Heart right ventricle (tissue), 16 donors: Measurements from ENCODE around the gene GGT1. TPM values are rescaled to one million over a fixed set of nuclear protein-coding genes. Genes with fewer than 3 reads are reported as not detected.

Experiments
- ATAC-seq, 8 donors: fragments of 200-7000 bp; cut with Tn5 transposase; one replicate each; pipeline ENCODE4 v1.9.1; 2020; ENCODE audit warnings: mild to moderate bottlenecking in 8 of 8, moderate library complexity in 8 of 8, moderate number of reproducible peaks in 1 of 8
- DNase-seq, 2 donors: peaks; one replicate each; pipeline ENCODE4 v3.0.0-alpha.2; 2020
- H3K27ac ChIP-seq, 10 donors: fragments of 200-600 bp; sonication (generic) in 2 of 10; one replicate each; pipeline versions ENCODE4 v1.5.0 to v1.8.0; 2020 to 2022; ENCODE audit warnings: mild to moderate bottlenecking in 3 of 10
- H3K27me3 ChIP-seq, 7 donors: fragments of 200-600 bp; one replicate each; pipeline ENCODE4 v1.8.0; 2021 to 2022; ENCODE audit warnings: mild to moderate bottlenecking in 2 of 7
- H3K36me3 ChIP-seq, 9 donors: fragments of 200-600 bp; sonication (generic) in 1 of 9; one replicate each; pipeline versions ENCODE4 v1.5.0 to v1.8.0; 2020 to 2022; ENCODE audit warnings: mild to moderate bottlenecking in 2 of 9
- H3K4me1 ChIP-seq, 9 donors: fragments of 200-600 bp; sonication (generic) in 1 of 9; one replicate each; pipeline versions ENCODE4 v1.5.0 to v1.8.0; 2020 to 2022; ENCODE audit warnings: mild to moderate bottlenecking in 4 of 9
- H3K4me3 ChIP-seq, 10 donors: fragments of 200-600 bp; sonication (generic) in 2 of 10; one replicate each; pipeline versions ENCODE4 v1.5.0 to v1.8.0; 2020 to 2022; ENCODE audit warnings: mild to moderate bottlenecking in 7 of 10, moderate library complexity in 2 of 10
- H3K9me3 ChIP-seq, 11 donors: fragments of 200-600 bp in 10 of 11; sonication (generic) in 2 of 11; one replicate each; pipeline versions ENCODE4 v1.5.0 to v1.8.0; 2013 to 2022; ENCODE audit warnings: mild to moderate bottlenecking in 2 of 11, control low read depth in 1 of 11, moderate library complexity in 1 of 11
- WGBS, 2 donors: extraction: QIAGEN DNeasy Blood & Tissue Kit; methylation state at CpG; one replicate each; pipeline ENCODE4 v1.1.7; 2013; ENCODE audit warnings: inconsistent platforms in 1 of 2; 5-methylcytosine and 5-hydroxymethylcytosine counted together
- intact Hi-C, 10 donors: fragments of 100-400 bp; cut with DNase I; formaldehyde crosslinking; loops; one replicate each; pipeline versions ENCODE4 v1.11.1 to v1.14.2; 2022
- polyA plus RNA-seq, 2 donors: library from polyadenylated mRNA; stranded (reverse); fragments of 200-250 nt; gene quantifications; one replicate each; pipeline ENCODE4 v1.2.3, GENCODE V29; 2013
- total RNA-seq, 10 donors: library from RNA; stranded (reverse); fragmentation: NEBNext Ultra II Directional in 3 of 10; extraction: Animal tissue kit (Norgen Biotek cat#: 25700) in 3 of 10; gene quantifications; one replicate each; pipeline versions ENCODE4 v1.2.1 to v1.2.4, GENCODE V29; 2021 to 2023
- TF ChIP-seq, protein P1 (sequence below), 9 donors: fragments of 200-600 bp; sonication (generic) in 2 of 9; IDR thresholded peaks; one replicate each; pipeline versions ENCODE4 v1.5.0 to v1.8.0; 2021 to 2022; ENCODE audit warnings: antibody characterized with exemption in 9 of 9, mild to moderate bottlenecking in 5 of 9, moderate library complexity in 1 of 9
- donor health status: Arrhythmogenic right ventricular cardiomyopathy.
- donor health status: ischemic (EF 13 %, LVEDD 7.1; RV severe dilation, severe dysfunction).
- donor health status: healthy with polysubstance abuse.
- donor health status: DM: no; HTN: yes; CAD: no.
- donor health status: DM: no; HTN: no; CAD: no.
- donor health status: ischemic (EF 25% LVEDD 6.9; RV normal size, moderate dysfunction).
- donor health status: ischemic (EF 25% LVEDD 5.7; RV mildly dilated, moderate dysfunction).
- donor health status: healthy.
- donor health status: DM: yes; HTN: yes; CAD: no.
- donor health status: Ischemic cardiomyopathy.
- donor health status: ischemic (EF 35%, LVEDD 5.7; RV mildly dilated, moderate dysfunction).
- donor health status: nonischemic (EF 11% LVEDD 7.7; RV severe dilation, severe dysfunction).
- donor health status: DM: yes; HTN: yes; CAD: no.
- donor health status: PGD.
- donor health status: ischemic (EF 29% LVEDD 5.4; RV normal size, mild dysfunction).
- donor health status: nonischemic (EF 23%, LVEDD 6.1; RV moderate dilation, normal function).

Gene GGT1
- total and polyA plus RNA-seq, 12 donors = 0.51 to 4.0 (median 1.1) TPM

DNA sequence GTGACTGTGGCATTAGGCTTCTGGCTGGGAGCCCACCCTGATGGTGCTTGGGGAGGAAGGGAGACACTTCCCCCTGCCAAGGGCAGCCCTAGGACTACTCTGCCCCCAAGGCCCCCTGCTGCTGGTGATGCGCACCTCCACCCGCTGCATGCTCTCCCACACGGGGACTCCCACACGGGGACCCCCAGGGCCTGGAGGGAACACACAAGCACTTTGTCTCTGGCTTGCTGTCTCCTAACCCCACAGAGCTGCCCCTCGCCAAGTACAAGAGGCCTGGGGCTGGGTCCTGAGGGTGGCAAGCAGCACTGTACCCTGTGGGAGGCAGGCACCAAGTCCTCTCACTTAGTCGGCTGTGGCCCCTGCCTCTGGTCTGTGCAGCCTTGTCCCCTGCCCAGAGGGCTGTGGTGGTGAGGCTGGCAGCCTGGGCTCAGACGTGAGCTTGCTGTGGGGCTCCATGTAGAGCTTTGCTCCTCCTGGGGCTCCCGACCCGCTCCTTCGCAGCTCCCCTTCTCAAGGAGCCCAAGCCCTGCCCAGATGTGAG, 18.1 kb upstream of the GGT1 start:
- intact Hi-C loops = no loop called here
- WGBS, 2 donors = 84 to 87% methylated on average over 10 of the region's 10 CpGs
- H3K9me3 ChIP-seq = no peaks in the 10 kb centered on the region
- TF ChIP-seq, protein P1, sequence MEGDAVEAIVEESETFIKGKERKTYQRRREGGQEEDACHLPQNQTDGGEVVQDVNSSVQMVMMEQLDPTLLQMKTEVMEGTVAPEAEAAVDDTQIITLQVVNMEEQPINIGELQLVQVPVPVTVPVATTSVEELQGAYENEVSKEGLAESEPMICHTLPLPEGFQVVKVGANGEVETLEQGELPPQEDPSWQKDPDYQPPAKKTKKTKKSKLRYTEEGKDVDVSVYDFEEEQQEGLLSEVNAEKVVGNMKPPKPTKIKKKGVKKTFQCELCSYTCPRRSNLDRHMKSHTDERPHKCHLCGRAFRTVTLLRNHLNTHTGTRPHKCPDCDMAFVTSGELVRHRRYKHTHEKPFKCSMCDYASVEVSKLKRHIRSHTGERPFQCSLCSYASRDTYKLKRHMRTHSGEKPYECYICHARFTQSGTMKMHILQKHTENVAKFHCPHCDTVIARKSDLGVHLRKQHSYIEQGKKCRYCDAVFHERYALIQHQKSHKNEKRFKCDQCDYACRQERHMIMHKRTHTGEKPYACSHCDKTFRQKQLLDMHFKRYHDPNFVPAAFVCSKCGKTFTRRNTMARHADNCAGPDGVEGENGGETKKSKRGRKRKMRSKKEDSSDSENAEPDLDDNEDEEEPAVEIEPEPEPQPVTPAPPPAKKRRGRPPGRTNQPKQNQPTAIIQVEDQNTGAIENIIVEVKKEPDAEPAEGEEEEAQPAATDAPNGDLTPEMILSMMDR (IDR thresholded peaks at IDR 0.05) = no peak
- ATAC-seq (peak in 1 of 8 donors; percentile 5), DNase-seq (no peak)
- no peak overlapping the region for H3K4me3 ChIP-seq
- H3K27me3 ChIP-seq = no peaks in the 10 kb centered on the region
- H3K27ac ChIP-seq = peak overlapping the region in 1 of 10 donors; percentile 62
- H3K4me1 ChIP-seq = peaks cover 0 to 19% (median 12%) of the 10 kb centered on the region in 9 donors
- peaks cover 0 to 45% (median 0%) of the 10 kb centered on the region in 9 donors for H3K36me3 ChIP-seq

- TF ChIP-seq, protein P1 (IDR thresholded peaks at IDR 0.05) = no peak
- Histone ChIP-seq H3K36me3 (peaks cover 0 to 45% (median 0%) of the 10 kb centered on the region in 9 donors), H3K4me1 (peaks cover 0 to 19% (median 12%) of the 10 kb centered on the region in 9 donors), H3K27me3 (no peaks in the 10 kb centered on the region), H3K9me3 (no peaks in the 10 kb centered on the region), H3K4me3 (no peak overlapping the region), H3K27ac (no peak overlapping the region)
- intact Hi-C loops = no loop called here
- no peak for DNase-seq
- ATAC-seq = no peak
- WGBS, 2 donors = 93 to 98% methylated on average over 3 of the region's 3 CpGs
Measured at GRCh38 chr22:24585461-24585860, 17.5 kb upstream of the GGT1 start.

DNA sequence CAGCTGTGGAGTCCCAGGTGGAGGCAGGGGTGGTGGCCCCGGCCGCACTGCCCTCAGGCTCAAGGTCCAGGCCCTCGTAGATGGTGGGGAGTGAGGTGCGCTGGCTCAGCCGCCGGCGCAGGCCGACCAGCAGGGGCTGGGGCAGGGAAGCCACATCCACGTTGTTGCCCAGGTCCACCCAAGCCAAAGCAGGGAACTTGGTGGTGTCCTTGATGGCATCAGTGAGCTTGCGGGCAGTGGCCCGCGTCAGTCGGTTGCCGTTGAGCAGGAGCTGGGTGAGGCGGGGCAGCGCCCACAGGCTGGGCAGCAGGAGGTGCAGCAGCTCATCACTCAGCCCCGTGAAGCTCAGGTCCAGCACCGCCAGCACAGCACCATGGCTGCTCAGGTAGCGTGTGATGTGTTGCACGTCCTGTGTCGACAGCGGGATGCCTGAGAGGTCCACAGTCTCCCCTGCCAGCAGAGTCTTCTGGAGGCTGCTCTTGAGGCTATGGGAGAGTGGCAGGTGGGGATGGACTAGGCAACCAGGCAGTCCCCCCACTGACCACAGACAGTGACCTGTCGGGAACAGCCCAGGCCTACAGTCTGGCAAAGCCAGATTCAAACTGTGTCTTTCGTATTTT, 17.0 kb upstream of the GGT1 start:
- ATAC-seq (no peak), DNase-seq (no peak)
- Histone ChIP-seq H3K4me3 (no peak overlapping the region), H3K9me3 (no peaks in the 10 kb centered on the region), H3K27ac (no peak overlapping the region), H3K27me3 (no peaks in the 10 kb centered on the region), H3K4me1 (peaks cover 0 to 19% (median 12%) of the 10 kb centered on the region in 9 donors), H3K36me3 (peaks cover 0 to 45% (median 0%) of the 10 kb centered on the region in 9 donors)
- TF ChIP-seq, protein P1 (IDR thresholded peaks at IDR 0.05) = no peak
- WGBS, 2 donors = 95 to 96% methylated on average over 24 of the region's 24 CpGs
- intact Hi-C loops = no loop called here

DNA sequence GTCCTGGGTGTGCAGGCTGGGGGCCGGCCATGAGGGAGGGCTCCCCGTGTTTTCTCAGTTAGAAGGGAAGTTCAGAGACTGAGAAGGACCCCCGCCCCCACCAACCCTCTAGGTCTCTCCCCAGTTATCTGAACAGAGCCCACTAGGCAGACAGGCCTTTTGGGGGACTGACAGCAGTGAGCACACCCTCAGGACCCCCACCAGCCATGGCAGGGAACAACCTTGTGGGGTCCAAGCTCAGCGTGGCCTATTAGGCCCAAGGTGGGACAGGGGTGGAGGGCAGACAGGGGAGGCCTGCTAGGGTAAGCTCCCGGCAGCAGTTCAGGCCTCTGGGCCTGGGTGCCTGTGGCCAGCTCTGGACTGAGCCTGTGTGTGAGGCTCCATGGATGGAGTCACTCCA, 15.7 kb upstream of the GGT1 start:
- Histone ChIP-seq H3K4me1 (peaks cover 0 to 27% (median 14%) of the 10 kb centered on the region in 9 donors), H3K27ac (no peak overlapping the region), H3K9me3 (no peaks in the 10 kb centered on the region), H3K27me3 (no peaks in the 10 kb centered on the region), H3K4me3 (no peak overlapping the region), H3K36me3 (peaks cover 0 to 45% (median 0%) of the 10 kb centered on the region in 9 donors)
- TF ChIP-seq, protein P1 (IDR thresholded peaks at IDR 0.05) = no peak
- intact Hi-C loops = no loop called here
- 79 to 85% methylated on average over 5 of the region's 5 CpGs for WGBS, 2 donors
- DNase-seq (no peak), ATAC-seq (no peak)
